RWPE2 (cell line): Measurements from ENCODE around the gene TP63.

Experiments used
- ATAC-seq: fragments of 200-7000 bp; cut with Tn5 transposase; 3 replicates; pipeline ENCODE4 v1.9.1; 2021; ENCODE audit warnings: low read depth
- DNase-seq: peaks from one replicate; pipeline ENCODE4 v3.0.0-alpha.2; 2020; ENCODE audit warnings: low spot score
- H3K27ac ChIP-seq: fragments of 450-650 bp; 2 replicates; pipeline ENCODE4 v1.5.1; 2017; ENCODE audit warnings: mild to moderate bottlenecking; ENCODE audit not compliant: poor library complexity, severe bottlenecking
- H3K27me3 ChIP-seq: fragments of 250-450 bp; sonication (Bioruptor Pico); 2 replicates; pipeline ENCODE4 v1.5.1; 2021; ENCODE audit warnings: mild to moderate bottlenecking, moderate library complexity; ENCODE audit not compliant: insufficient read depth, poor library complexity, severe bottlenecking
- H3K36me3 ChIP-seq: fragments of 250-450 bp; sonication (Bioruptor Pico); 2 replicates; pipeline ENCODE4 v1.5.1; 2020; ENCODE audit warnings: low read depth, mild to moderate bottlenecking, moderate library complexity
- H3K4me1 ChIP-seq: fragments of 250-450 bp; sonication (Bioruptor Pico); 2 replicates; pipeline ENCODE4 v1.5.1; 2021; ENCODE audit warnings: mild to moderate bottlenecking, moderate library complexity; ENCODE audit not compliant: insufficient read depth, poor library complexity, severe bottlenecking
- H3K4me3 ChIP-seq: fragments of 250-450 bp; sonication (Bioruptor Pico); 2 replicates; pipeline ENCODE4 v1.5.1; 2021; ENCODE audit warnings: mild to moderate bottlenecking, moderate library complexity; ENCODE audit not compliant: severe bottlenecking
- H3K9me3 ChIP-seq: fragments of 250-450 bp; sonication (Bioruptor Pico); 2 replicates; pipeline ENCODE4 v1.5.1; 2021; ENCODE audit warnings: mild to moderate bottlenecking, moderate library complexity; ENCODE audit not compliant: severe bottlenecking
- CTCF ChIP-seq: fragments of 450-650 bp; IDR thresholded peaks from one replicate; pipeline ENCODE4 v1.5.1; 2017; ENCODE audit warnings: mild to moderate bottlenecking, moderate library complexity; ENCODE audit not compliant: poor library complexity, severe bottlenecking

Gene TP63

DNA sequence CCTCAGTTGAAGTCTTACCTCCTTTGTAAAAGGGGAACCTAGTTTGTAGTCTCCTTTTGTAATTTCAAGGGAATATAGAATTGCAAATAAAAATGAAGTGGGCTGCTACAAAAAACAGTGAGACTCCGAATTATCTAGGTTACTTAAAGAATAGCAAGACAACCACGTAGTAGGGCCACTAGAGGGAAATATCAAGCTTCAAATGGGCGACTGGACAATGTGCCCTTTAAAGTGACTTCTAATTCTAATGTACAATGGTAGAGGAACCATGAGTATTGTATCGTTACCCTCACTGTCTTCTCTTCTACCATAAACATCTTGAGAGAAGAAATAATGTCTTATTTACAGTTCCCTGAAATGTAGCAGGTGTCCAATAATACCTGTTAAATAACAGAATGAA, 56.3 kb downstream of the TP63 start:
- DNase-seq = no peak
- Histone ChIP-seq H3K36me3 (no peaks in the 10 kb centered on the region), H3K4me3 (no peak overlapping the region), H3K27me3 (no peaks in the 10 kb centered on the region), H3K9me3 (no peaks in the 10 kb centered on the region), H3K27ac (no peak overlapping the region), H3K4me1 (peaks cover 11% of the 10 kb centered on the region)
- no peak for TF ChIP-seq CTCF
- no peak for ATAC-seq

- ATAC-seq (no peak), DNase-seq (no peak)
- Histone ChIP-seq H3K27me3 (no peaks in the 10 kb centered on the region), H3K4me3 (no peak overlapping the region), H3K36me3 (no peaks in the 10 kb centered on the region), H3K9me3 (no peaks in the 10 kb centered on the region), H3K4me1 (peaks cover 11% of the 10 kb centered on the region), H3K27ac (no peak overlapping the region)
- no peak for TF ChIP-seq CTCF
Observed at GRCh38 chr3:189688262-189688661, 57.1 kb downstream of the TP63 start.

DNA sequence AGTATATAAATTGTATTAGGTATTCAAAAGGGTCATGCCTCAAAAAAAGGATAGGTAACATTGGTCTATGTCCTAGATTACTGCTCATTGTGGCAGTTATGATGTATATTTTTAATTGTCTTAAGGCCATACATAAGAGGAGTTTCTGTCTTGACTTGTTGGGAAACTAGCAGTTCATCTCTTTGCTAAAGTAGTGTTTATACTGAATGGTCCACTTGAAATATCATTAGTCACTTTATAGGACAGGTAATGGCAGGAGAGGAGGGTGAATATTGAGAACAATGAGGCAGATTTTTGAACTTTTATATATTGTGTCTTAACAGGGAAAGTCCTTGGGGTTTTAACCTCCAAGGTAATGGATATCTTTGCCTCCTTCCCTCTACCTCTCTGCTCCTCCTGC, 58.4 kb downstream of the TP63 start:
- TF ChIP-seq CTCF = no peak
- Histone ChIP-seq H3K9me3 (no peaks in the 10 kb centered on the region), H3K27ac (no peak overlapping the region), H3K27me3 (no peaks in the 10 kb centered on the region), H3K36me3 (no peaks in the 10 kb centered on the region), H3K4me1 (peaks cover 11% of the 10 kb centered on the region), H3K4me3 (no peak overlapping the region)
- ATAC-seq = no peak
- no peak for DNase-seq

GRCh38 chr3:189690237-189690636, 59.0 kb downstream of the TP63 start:
- TF ChIP-seq CTCF = no peak
- no peaks in the 10 kb centered on the region for H3K27me3 ChIP-seq
- no peak for ATAC-seq
- no peaks in the 10 kb centered on the region for H3K36me3 ChIP-seq
- no peak overlapping the region for H3K4me3 ChIP-seq
- no peak overlapping the region for H3K27ac ChIP-seq
- peaks cover 11% of the 10 kb centered on the region for H3K4me1 ChIP-seq
- no peaks in the 10 kb centered on the region for H3K9me3 ChIP-seq
- no peak for DNase-seq

DNA sequence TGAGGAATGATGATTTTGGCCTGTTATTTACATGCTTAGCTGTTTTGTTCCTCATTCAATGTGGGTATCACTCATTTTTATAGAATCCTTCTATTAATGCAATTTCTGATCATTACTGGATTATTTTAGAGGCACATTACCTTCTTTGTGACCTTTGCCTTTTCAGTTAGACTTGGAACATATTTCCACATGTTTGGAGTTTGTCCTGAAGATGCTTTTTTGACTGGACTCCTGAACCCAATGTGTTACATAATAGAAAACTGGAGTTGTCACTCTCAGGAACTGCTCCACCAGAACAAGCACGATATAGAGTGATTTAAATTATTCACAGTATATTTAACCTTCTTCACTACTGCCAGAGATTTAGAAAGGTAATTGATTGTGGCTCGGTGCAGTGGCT, 59.5 kb downstream of the TP63 start:
- no peaks in the 10 kb centered on the region for H3K36me3 ChIP-seq
- H3K4me1 ChIP-seq = peaks cover 7% of the 10 kb centered on the region
- DNase-seq (no peak), ATAC-seq (no peak)
- H3K4me3 ChIP-seq = no peak overlapping the region
- TF ChIP-seq CTCF = no peak
- no peaks in the 10 kb centered on the region for H3K27me3 ChIP-seq
- no peak overlapping the region for H3K27ac ChIP-seq
- no peaks in the 10 kb centered on the region for H3K9me3 ChIP-seq
